Gastroesophageal sphincter (tissue), 4 donors: Measurements from ENCODE around the gene PFKL. TPM values are rescaled to one million over a fixed set of nuclear protein-coding genes. Genes with fewer than 3 reads are reported as not detected.

Experiments used
- ATAC-seq: fragments of 150-250 bp; one replicate; pipeline ENCODE4 v1.9.1; 2016; ENCODE audit warnings: mild to moderate bottlenecking, moderate library complexity
- H3K27ac ChIP-seq, 4 donors: fragments of 200-600 bp; sonication (generic) in 3 of 4; 1 replicate in 3 of 4; 2 replicates in 1 of 4; pipeline ENCODE4 v1.5.1; 2016 to 2019
- H3K27me3 ChIP-seq: fragments of 200-600 bp; sonication (generic); one replicate; pipeline ENCODE4 v1.5.1; 2019
- H3K36me3 ChIP-seq, 2 donors: fragments of 200-600 bp; sonication (generic); one replicate each; pipeline ENCODE4 v1.5.1; 2019; ENCODE audit warnings: control low read depth in 1 of 2
- H3K4me1 ChIP-seq, 3 donors: fragments of 200-600 bp; sonication (generic); 1 replicate in 2 of 3; 2 replicates in 1 of 3; pipeline ENCODE4 v1.5.1; 2016 to 2019; ENCODE audit warnings: control low read depth in 2 of 3
- H3K4me3 ChIP-seq, 2 donors: fragments of 200-600 bp; sonication (generic); one replicate each; pipeline ENCODE4 v1.5.1; 2019; ENCODE audit warnings: mild to moderate bottlenecking in 1 of 2, moderate library complexity in 1 of 2
- H3K9me3 ChIP-seq, 3 donors: fragments of 200-600 bp; sonication (generic); one replicate each; pipeline ENCODE4 v1.5.1; 2017 to 2019; ENCODE audit warnings: control low read depth in 2 of 3
- CTCF ChIP-seq, 4 experiments: fragments of 200-600 bp in 2 of 4; fragments of 450-650 bp in 2 of 4; sonication (generic) in 1 of 4; IDR thresholded peaks; one replicate each; pipeline ENCODE4 v1.5.1; 2017 to 2019; ENCODE audit warnings: antibody characterized with exemption in 4 of 4, mild to moderate bottlenecking in 2 of 4, moderate library complexity in 2 of 4
- EP300 ChIP-seq: sonication (generic); formaldehyde crosslinking; IDR thresholded peaks from one replicate; pipeline ENCODE4 v1.6.1; 2017; ENCODE audit warnings: antibody characterized with exemption, mild to moderate bottlenecking
- POLR2A ChIP-seq, 2 donors: fragments of 450-650 bp; IDR thresholded peaks; one replicate each; pipeline ENCODE4 v1.6.1; 2017; ENCODE audit warnings: antibody characterized with exemption in 2 of 2, mild to moderate bottlenecking in 2 of 2, moderate library complexity in 1 of 2
- POLR2AphosphoS5 ChIP-seq: sonication (generic); formaldehyde crosslinking; IDR thresholded peaks from one replicate; pipeline ENCODE4 v1.6.1; 2017; ENCODE audit warnings: antibody characterized with exemption
- WGBS, 2 donors: methylation state at CpG; one replicate each; pipeline ENCODE4 v1.1.5; 2018; ENCODE audit warnings: low coverage in 1 of 2; 5-methylcytosine and 5-hydroxymethylcytosine counted together
- total RNA-seq, 4 donors: library from RNA; depleted of rRNA; stranded (reverse); fragments of >200 nt; gene quantifications; one replicate each; pipeline ENCODE4 v1.1.0, GENCODE V29; 2016

The PFKL gene
- total RNA-seq, 4 donors from 2014 or later, result 57.7 to 103 (median 72.1) TPM

DNA sequence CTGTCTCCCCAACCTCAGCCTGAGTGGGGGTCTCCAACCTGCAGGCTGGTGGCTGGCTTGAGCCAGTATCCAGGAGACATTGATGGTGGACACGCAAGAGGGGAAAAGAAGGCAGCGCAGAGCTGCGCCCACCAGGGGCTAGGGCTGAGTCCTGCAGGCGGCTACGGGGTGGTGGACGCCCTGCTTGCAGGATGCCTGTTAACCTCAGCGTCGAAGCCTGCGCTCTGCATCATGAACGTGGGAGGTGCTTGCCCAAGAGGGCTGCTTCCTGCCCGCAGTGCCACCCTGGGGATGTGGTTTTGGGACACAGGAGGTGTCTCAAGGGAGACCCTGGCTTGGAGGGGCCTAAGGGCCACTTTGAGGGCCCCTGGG lies 27.7 kb downstream of the PFKL start:
- peaks cover 0 to 93% of the 10 kb centered on the region in 2 donors for H3K36me3 ChIP-seq
- TF ChIP-seq EP300 (no peak), POLR2A (IDR thresholded peaks at IDR 0.05) (no peak), CTCF (IDR thresholded peaks at IDR 0.05) (no peak), POLR2AphosphoS5 (no peak)
- H3K9me3 ChIP-seq, result no peaks in the 10 kb centered on the region
- H3K27ac ChIP-seq, result no peak overlapping the region
- H3K4me1 ChIP-seq, result no peaks in the 10 kb centered on the region
- WGBS, 2 donors, result no CpG with 5 or more reads among the region's 11 CpGs
- ATAC-seq, result no peak
- no peaks in the 10 kb centered on the region for H3K27me3 ChIP-seq
- H3K4me3 ChIP-seq, result no peak overlapping the region

DNA sequence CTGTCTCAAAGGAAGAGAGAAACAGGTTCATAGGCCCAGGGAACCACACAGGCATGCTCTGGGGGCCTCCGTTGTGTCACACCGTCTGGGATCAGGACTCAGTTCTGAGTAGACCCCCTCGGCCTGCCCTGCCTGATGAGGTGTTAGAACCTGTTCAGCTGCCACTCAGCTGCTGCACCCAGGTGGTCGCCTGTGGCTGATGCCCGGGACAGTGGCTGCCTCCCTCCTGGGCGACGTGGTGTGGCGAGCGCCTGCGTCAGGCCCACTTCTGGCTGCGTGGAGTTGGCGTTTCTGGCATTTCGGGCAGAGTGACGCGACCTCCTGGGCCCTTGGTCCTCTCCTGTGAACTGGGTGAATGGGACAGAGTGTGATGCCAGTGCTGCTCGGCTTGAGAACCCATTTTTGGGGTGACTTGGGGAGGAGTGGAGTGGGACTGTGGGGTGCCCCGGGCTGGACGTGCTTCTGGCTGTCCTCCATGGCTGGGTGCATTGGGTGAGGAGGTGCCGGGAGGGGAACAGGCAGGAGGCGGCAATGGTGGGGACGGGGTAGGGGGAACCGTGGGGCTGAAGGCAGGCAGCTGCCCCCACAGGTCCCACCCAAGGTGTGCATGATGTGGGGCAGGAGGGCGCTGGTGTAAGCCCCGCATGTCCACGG lies 28.5 kb downstream of the PFKL start:
- WGBS, 2 donors, result 93% methylated on average over 3 of the region's 25 CpGs; no CpG with 5 or more reads in 1 of the 2 donors
- no peak for ATAC-seq
- no peak for TF ChIP-seq POLR2A (IDR thresholded peaks at IDR 0.05)
- no peak for TF ChIP-seq EP300
- no peak for TF ChIP-seq CTCF (IDR thresholded peaks at IDR 0.05)
- no peak for TF ChIP-seq POLR2AphosphoS5
- H3K27me3 ChIP-seq, result no peaks in the 10 kb centered on the region
- H3K4me1 ChIP-seq, result no peaks in the 10 kb centered on the region
- H3K27ac ChIP-seq, result no peak overlapping the region
- H3K9me3 ChIP-seq, result no peaks in the 10 kb centered on the region
- no peak overlapping the region for H3K4me3 ChIP-seq
- H3K36me3 ChIP-seq, result peaks cover 0 to 91% of the 10 kb centered on the region in 2 donors

- ATAC-seq, result no peak
- H3K9me3 ChIP-seq, result no peaks in the 10 kb centered on the region
- TF ChIP-seq EP300 (no peak), POLR2A (IDR thresholded peaks at IDR 0.05) (no peak), POLR2AphosphoS5 (no peak), CTCF (IDR thresholded peaks at IDR 0.05) (no peak)
- H3K4me3 ChIP-seq, result no peak overlapping the region
- no peak overlapping the region for H3K27ac ChIP-seq
- no peaks in the 10 kb centered on the region for H3K4me1 ChIP-seq
- H3K27me3 ChIP-seq, result no peaks in the 10 kb centered on the region
- 70% methylated on average over 2 of the region's 26 CpGs; no CpG with 5 or more reads in 1 of the 2 donors for WGBS, 2 donors
- H3K36me3 ChIP-seq, result peaks cover 0 to 90% of the 10 kb centered on the region in 2 donors
Observed at GRCh38 chr21:44329086-44329889, 29.4 kb downstream of the PFKL start.

- no peaks in the 10 kb centered on the region for H3K27me3 ChIP-seq
- 60% methylated on average over 1 of the region's 44 CpGs; no CpG with 5 or more reads in 1 of the 2 donors for WGBS, 2 donors
- no peak overlapping the region for H3K4me3 ChIP-seq
- TF ChIP-seq POLR2A (IDR thresholded peaks at IDR 0.05) (no peak), CTCF (IDR thresholded peaks at IDR 0.05) (no peak), POLR2AphosphoS5 (no peak), EP300 (no peak)
- peaks cover 0 to 87% of the 10 kb centered on the region in 2 donors for H3K36me3 ChIP-seq
- H3K4me1 ChIP-seq, result no peaks in the 10 kb centered on the region
- no peak for ATAC-seq
- no peak overlapping the region for H3K27ac ChIP-seq
- no peaks in the 10 kb centered on the region for H3K9me3 ChIP-seq
Observed at GRCh38 chr21:44329971-44330681, 30.3 kb downstream of the PFKL start.
